RKO (cell line): ENCODE results near the gene CYP11A1.
A peak's percentile ranks its signal among the peaks of the same experiment; 100 is the strongest.

Experiments used
- DNase-seq: peaks from one replicate; pipeline ENCODE4 v3.0.0-alpha.2; 2016; ENCODE audit warnings: low spot score

CYP11A1 gene

DNA sequence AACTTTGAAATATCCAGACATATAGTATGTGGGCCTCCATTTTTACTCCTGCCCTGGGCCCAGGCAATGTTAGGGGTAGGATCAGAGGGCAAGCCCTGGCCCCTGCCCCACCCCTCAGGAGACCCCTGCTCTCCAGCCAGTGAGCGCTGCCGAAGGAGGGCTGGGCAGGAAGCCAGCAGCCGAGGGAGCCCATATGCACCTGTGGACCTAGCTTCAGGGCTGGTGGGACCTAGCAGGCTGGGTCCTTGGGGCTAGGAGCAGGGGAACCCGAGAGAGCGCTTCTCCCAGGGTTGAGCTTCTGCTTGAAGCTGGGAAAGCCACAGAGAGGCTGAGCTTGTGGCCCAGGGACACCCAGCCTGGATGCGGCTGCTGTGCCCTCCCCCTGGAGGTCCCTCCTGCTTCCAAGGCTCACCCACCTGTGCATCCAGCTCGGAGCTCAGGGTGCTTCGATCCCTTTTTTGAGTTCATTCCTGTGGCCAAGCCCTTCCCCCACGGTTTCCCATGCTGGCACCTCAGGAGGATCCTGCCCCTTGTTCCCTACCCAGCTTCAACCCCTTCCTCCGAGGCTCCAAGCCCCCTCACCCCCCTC is 21.0 kb upstream of the CYP11A1 start:
- no peak for DNase-seq

DNA sequence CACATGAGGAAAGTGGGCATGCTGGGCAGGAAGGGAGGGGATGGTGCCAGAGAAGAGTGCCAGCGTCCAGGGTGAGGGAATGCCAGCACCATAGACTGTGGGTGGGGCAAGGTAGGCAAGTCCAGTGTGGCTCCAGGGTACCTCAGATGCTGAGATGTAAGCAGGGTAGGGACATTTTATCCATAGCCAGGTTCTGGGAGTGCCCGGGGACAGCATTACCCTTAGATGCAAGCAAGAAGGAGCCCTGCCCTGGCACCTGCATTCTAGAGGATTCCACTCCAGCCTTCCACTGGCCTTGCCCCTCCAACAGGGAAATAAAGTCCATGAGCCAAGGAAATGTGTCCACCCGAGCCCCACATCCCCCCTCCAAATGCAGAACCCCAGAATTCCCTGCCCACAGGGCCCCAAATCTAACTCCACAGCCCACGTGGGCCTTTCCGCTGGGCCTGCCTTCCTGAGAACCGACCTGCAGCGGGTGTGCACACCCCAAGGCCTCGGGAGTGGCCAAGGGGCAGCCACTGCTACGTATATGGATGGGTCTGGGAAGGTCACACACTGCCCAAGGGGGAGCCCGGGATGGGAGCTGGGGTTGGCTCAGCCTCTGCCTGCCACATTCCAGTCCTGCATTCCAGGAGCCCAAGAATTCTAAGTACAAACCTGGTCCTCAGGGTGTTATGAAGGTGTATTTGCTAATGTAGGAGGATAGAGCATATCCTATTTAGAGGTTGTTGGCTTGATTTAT is 20.3 kb upstream of the CYP11A1 start:
- no peak for DNase-seq

DNA sequence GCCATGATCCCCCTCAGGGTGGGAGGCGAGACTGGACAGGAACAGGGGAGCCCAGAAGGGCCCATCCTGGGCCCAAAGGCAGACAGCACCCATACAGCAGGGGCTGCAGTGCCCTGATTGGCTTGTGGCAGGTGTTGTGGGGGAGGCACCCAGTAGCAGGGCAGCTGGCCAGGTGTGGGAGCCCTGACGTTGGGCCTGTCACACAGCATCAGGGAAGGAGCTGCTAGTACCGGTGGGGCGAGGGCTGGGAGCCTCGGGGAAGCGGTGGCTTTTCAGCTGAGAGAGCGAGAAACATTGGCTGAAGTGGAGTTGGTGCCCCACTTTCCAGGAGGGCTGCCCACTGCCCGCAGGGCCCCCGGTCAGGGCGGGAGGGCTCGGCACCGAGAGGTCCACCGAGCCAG is 19.7 kb upstream of the CYP11A1 start:
- no peak for DNase-seq

DNA sequence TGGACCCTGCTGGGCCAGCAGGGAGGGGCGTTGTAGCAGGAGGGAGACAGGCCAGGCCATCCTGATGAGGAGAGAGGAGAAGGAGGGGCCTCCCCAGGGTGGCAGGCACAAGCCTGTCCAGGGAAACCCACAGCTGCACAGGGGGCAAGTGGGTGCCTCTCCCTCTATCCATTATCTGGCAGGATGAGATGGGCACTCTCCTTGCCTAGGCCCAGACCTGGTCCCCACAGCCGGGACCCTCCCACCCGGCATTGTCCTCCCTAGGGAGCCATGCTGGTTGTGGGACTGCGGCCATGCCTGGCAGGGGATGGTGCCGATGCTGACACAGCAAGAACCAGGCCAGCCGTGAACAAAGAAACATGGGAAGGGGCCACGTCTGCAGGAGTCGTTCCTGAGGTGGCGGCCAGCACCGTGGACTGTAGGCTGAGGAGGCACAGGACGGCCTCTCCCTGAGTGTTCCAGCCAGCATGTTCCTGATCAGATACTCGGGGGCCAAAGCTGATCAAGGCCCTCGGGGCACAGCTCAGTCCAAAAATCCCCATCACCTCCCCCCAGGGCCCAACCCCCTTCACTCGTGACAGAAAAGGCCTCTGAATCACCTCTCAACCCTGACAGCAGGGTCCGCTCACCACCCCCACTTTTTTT is 19.2 kb upstream of the CYP11A1 start:
- DNase-seq, result no peak

DNA sequence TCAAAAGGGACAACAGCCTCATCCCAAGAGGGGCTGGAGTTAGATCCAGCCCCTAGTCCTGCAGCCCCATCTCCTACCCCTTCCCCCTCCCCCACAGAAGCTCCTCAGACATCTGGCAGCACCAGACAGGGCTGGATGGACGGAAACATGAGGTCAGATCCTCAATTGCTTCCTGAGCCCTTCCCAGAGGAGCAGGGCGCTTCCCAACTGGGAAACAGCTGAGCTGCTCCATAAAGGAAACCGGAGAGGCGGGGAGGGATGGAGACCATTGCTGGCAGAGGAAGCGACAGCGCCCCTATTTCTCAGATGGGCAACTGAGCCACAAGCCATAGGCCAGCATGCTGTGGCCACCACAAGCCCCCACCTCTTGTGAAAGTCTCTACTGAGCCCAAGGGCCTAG is 18.3 kb upstream of the CYP11A1 start:
- DNase-seq, result no peak

DNA sequence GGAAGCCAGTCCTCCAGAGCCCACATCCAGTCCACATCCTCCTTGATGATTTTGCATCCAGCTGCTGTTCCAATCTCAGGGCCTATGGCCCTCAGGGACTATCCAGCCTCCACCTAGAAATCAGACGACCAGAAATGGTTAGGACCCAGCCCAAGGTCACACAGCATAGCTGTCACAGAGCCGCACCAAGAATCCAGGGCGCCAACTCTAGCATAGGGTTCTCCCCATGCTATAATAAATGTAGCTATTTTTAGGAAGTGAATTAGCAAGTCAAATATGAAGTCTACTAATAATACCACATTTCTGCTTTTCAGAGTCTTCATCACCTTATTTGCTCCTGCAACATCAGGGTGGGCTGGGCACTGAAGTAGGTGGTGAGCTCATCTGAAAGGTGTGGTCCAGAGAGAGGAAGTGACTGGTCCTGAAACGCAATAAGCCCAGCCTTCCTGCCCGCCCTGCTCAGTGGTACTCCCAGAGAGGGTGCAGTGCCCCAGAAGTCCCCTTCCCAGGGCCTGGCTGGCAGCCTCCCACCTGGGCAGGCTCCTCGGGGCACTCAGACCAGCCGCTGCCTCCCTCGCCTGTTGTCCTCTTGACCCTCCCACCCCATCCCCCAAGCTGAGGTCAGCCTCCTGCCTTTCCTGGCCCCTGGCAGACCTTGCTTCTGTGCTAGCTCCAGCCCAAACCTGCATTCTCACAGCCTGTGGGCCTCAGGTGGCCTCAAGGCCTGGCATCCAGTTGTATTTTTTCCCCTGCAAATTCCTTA is 17.6 kb upstream of the CYP11A1 start:
- DNase-seq, result peak; percentile 82

DNA sequence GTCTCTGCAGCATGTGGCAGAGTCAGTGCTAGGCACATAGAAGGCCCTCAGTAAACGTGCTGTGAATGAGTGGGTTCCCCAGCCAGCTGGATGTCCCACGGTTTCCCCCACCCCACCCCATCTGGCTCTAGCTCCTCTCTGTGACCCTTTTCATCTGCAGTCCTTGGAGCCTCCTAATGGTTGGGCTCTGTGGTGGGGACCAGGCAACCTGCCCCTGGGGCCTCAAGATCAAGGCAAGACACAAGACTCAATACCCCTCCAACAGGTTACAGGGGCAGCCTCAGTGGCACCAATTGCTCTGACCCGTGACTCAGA is 17.1 kb upstream of the CYP11A1 start:
- no peak for DNase-seq

DNA sequence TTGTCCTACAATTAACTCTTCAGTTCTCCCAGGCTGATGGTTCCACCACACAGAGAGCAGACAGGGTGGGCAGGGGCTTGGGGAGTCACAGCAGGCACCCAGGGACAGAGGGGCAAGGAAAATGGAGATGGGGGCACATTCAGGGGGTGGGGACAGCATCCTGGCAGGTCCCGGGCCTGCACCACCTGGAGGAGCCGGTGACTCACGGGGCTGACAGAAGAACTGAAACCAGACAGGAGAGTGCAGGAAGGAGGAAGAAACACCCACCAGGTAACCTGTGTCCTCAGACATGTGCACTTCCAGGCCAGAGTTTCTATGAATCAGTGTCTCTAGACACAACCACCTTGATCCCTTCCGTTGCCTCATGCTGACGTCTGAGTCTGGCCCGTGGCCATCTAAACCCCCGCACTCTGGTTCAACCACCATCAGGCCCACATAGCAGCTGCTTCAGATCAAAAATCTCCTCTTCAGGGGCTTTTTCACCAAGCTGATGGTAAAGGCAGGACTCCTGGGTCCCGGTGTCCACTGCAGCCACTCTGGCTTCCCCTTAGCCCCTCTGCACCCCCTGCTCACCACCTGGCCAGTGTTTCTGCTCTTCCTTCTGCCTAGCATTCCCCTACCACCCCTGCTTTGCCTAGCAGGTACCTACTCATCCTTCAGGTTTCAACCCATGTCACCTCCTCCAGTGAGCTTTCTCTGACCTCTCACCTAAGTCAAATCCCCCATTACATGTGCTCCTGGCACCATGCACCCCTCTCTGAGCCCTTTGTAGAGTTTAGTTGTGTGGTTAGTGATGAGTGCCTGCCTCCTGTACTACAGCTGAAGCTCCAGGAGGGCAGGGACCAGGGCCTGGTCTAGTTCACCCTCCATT is 16.5 kb upstream of the CYP11A1 start:
- DNase-seq, result peak; percentile 86

DNA sequence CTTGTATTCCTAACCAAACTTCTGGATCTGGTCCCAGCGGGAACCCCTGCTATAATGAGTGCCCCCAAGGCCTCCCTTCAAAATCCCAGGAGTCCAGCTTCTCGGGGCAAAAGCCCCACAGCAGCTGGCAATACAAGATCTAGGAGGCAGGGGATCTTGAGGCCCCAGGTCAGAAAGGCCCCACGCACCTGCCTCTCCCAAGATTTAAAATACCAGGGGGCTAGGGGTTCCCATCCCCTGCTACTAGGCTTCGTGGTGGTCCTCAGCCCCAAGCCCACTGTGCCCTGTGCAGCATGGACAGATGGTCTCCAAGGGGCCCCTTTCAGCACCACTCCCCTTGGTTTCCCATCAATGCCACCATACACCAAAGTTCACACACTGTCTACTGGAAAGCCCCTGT is 15.8 kb upstream of the CYP11A1 start:
- DNase-seq, result no peak

DNA sequence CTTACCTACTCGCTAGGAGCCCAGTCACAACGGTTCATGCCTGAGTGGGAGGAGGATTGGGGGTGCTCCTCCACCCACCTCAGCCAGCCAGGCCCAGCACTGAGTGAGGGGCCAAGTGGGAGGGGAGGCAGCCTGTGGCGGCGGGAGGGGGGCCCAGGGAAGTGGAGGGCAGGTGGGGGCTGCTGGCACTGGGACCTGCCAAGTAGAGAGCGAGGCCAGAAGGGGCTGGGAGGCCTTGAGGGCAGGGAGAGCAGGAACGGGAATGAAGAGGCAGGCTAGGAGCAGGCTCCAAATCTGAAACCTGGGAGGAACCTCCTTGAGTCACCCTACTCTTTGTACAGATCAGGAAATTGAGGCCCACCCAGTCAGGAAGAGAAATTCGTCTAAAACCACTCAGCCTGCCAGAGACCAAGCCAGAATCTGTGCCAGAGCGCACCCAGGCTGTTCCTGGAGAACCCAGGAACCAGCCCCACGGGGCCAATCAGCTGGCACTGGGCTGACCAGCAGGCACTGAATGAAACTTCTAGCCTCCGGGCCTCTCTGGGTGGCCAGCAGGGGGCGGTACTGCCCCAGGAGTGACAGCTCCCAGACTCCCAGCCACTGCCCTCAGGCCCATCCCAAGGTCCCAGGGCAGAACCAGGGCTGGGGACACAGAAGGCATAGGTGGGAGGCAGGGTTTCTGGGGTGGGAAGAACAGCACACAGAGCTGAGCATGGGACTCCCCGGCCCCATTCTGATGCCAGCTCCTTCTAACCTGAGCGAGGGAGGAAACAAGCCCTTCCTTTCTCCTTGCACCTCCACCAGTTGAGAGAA is 14.8 kb upstream of the CYP11A1 start:
- peak; percentile 77 for DNase-seq

DNA sequence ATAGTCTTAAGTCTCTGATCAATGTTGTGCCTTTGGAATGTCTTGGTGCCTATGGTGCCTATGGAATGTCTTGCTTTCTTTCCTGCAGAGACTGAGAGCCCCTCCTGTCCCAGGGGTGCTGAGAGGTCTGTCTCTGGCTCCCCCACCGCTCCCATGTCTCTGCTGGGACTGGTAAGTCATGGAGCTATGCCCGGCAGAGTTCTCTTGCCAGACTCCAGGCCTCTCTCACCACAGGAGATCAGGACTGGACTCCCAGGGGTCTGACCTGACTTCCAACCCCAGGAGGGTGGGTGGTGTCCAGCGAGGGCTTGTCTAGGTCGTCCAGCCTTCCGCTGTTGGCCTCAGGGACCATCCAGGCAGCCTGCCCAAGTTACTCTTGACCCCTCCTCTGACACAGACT is 14.0 kb upstream of the CYP11A1 start:
- no peak for DNase-seq

DNA sequence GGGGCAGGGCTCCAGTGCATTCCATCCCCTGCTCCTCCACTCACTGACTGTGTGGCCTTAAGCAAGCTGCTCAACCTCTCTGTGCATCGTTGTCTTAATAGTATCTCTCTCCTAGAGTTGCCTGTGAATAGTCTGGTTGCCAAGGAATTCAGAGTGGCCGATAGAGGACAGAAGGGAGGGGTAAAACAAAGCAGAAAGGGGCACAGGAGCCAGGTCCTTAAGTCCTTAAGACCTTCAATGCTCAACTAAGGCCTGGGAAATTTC is 13.7 kb upstream of the CYP11A1 start:
- no peak for DNase-seq

DNA sequence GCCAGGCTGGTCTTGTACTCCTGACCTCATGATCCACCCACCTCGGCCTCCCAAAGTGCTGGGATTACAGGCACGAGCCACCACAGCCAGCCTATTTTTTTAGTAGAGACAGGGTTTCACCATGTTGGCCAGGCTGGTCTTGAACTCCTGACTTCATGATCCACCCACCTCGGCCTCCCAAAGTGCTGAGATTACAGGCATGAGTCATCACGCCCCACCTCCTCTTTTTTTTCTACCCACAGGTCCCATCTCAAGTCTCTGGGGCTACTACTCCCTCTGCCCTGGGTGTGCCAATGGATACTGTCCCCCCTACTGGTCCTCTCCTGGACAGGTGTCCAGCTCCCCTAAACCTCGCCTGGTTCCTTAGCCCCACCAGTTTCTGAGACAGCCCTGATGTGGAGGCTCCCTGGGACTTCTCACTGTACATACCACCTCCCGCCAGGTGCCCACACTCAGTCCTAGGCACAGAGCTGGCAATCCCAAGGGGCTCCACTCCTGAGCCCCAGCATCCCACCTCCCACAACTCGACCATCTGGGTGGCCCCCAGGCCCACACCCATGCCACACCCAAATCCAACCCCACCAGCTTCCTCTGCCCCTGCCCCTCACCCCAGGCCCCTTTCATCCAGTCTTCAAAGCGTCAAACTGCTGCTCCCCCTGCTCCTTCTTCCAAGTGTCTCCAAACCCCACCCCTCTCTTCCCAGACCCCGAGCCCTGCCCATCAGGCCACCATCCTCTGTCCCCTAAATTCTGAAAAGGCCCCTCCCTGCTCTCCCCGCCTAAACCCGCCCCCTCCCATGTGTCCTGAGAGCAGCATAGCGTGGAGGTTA is 13.1 kb upstream of the CYP11A1 start:
- DNase-seq, result no peak

DNA sequence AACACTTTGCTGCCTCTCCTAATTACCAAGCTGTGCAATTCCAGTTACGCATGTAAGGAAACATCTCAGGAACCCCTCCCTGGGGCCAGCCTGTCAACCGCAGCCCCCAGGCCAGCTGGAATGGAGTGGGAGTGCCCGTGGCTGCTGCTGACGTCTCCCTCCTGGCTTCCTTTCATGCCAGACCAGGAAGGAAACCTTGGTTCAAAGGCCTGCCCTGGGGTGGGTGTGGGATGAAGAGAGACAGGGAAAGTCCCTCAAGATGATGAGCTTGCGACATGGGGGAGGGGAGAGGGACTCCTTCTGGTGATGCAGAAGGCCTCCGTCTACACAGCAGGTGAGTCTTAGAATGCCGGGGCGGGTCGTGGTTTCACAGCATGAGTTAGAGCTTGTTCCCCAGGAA is 11.4 kb upstream of the CYP11A1 start:
- DNase-seq, result no peak

DNA sequence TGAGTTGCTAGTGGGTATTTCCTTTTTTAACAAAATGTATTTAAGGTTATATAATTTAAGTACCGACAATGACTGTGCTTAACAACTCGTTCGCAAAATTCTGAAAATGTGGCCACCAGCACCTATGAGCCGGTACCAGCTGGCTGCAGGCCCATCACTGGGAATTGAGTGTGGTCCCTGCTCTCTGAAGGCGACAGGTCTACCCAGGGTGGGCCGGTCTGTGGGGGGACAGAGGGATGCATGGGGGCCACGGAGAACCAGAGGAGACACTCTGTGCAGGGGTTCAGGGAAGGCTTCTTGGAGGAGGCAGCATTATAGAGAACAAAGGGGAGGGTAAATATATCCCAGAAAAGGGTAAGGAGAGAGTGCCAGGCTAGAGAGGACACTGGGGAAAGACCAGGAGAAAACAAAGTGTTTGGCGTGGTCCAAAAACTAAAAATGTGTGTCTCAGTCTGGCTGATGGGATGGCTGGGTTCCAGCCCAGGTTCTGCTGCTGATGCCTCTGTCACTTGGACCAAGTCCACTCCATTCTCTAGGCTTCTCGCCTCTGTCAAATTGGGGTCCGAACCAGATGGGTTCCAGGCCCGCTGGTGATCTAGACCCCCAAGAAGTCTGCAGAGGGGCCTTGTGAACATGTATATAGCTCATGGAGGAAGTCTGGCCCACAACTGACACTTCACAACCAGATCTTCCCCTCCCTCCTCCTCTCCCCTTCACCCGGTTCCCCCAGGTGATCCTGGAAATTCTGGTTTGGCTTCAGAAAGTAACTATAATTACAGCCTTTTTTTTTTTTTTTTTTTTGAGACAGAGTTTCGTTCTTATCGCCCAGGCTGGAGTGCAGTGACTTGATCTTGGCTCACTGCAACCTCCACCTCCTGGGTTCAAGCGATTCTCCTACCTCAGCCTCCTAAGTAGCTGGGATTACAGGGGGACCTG is 10.7 kb upstream of the CYP11A1 start:
- DNase-seq, result no peak

DNA sequence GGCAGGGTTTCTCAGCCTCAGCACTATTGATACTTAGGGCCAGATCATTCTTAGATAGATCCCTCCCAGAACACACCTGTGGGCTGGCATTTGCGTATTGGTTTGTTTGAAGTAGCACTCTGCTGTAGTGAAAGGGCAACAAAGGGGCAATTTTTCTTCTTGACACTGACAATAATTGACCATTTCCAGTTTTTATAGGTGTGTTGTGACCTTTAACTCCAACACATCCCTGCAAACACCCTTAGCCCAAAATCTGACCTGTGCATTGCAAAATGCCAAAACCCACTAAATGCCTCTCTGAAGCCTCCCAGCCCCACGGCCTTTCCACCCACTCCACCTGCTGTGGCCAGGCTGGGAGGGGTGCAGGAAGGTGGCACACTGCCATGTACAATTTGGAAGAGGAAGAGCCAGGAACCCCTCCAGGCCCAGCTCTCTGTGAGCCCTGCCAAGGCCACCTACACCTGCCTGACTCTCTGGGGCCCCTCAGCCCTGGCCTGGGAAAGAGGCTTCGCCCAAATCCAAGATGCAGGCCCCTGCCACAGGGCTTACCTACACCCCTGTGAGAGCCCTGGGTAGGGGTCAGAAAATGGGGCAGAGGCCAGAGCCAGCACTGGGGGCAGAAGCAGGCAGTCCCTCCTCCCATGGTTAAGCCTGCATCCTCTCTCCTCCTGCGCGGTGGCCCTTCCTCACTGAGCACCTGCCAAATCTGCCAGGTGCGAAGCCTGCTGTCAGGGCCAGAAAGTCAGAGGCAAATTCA is 9.6 kb upstream of the CYP11A1 start:
- no peak for DNase-seq

DNA sequence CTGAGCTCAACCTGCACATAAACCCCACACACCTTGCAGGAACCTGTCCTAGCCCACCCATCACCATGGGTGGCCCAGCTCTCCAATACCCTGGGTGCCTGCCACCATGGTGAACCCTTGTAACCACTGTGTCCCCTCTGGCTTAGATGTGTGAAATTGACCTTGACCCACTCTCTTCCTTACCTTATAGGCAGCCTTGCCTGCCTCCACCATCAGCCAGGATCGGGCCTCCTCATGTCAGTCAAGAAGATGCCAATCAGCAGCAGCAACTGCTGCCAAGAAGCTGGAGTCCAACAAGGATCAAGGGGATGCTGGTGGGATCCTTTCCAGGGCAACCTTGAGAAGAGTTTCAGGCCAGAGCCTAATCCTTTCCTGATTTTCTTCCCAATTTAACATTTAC is 8.8 kb upstream of the CYP11A1 start:
- no peak for DNase-seq

DNA sequence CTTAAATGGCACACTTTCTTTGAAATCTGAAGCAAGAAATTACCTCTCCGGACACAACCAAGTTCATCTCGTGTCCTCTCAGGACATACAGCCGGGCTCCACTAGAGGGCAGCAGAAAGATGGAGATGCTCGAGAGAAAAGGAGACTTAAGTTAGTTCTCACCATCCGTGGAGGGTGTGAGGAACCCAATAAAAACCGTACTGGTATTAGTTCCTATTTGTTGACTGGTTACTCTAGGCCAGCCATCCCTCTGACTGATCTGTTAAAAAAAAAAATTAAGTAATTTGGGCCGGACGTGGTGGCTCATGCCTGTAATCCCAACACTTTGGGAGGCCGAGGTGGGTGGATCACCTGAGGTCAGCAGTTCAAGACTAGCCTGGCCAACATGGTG is 7.9 kb upstream of the CYP11A1 start:
- DNase-seq, result peak; percentile 87
